ENCODE results near the gene PLEKHJ1.

DNA sequence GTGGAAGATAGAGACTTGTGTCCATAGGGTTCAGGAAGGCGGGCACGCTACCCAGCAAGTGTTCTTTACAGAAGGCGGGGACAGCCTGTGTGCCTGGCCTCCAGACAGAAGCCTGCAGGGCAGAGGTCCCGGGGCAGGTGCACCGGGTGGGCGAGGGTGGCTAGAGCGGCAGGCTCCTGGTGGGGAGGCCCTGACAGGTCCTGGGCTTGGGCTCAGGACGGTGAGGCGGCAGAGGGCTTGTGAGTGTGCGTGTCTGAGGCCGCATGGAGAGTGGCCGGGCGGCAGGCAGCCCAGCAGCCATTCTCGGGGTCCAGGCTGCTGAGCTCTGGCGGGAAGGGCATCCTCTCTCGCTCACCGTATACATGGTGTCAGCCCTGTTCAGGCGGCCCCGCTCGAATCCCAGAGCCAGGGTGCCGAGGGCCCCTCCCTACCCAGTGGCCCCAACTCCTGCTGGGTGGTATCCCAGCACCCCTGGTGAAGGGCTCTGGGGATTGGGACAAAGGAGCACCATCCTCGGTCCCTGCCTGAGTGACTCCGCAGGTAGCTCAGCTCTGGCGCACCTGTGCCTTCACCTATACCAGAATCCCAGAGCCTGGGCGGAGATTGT is 10.0 kb upstream of the PLEKHJ1 start:
- TF ChIP-seq, protein P1, sequence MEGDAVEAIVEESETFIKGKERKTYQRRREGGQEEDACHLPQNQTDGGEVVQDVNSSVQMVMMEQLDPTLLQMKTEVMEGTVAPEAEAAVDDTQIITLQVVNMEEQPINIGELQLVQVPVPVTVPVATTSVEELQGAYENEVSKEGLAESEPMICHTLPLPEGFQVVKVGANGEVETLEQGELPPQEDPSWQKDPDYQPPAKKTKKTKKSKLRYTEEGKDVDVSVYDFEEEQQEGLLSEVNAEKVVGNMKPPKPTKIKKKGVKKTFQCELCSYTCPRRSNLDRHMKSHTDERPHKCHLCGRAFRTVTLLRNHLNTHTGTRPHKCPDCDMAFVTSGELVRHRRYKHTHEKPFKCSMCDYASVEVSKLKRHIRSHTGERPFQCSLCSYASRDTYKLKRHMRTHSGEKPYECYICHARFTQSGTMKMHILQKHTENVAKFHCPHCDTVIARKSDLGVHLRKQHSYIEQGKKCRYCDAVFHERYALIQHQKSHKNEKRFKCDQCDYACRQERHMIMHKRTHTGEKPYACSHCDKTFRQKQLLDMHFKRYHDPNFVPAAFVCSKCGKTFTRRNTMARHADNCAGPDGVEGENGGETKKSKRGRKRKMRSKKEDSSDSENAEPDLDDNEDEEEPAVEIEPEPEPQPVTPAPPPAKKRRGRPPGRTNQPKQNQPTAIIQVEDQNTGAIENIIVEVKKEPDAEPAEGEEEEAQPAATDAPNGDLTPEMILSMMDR (conservative IDR thresholded peaks at IDR 0.05; ENCODE audit: low read depth, low read length) = no peak
- TF ChIP-seq EZH2 (IDR thresholded peaks at IDR 0.05; ENCODE audit: borderline replicate concordance, low read depth, low read length, poor library complexity, severe bottlenecking) = no peak
